HepG2 (cell line): Measurements from ENCODE around the gene BMP6. TPM values are rescaled to one million over a fixed set of nuclear protein-coding genes. Genes with fewer than 3 reads are reported as not detected.
A peak's percentile ranks its signal among the peaks of the same experiment; 100 is the strongest.

ENCODE experiments used
- AGO2 ChIP-seq: fragments of 200-400 bp; formaldehyde crosslinking; optimal IDR thresholded peaks from 2 replicates; pipeline ENCODE3; 2017; ENCODE audit warnings: mild to moderate bottlenecking, low read depth, low read length, moderate library complexity
- BRCA1 ChIP-seq: sonication (generic); formaldehyde crosslinking; IDR thresholded peaks from 2 replicates; pipeline ENCODE4 v1.4.0; 2020; ENCODE audit warnings: missing genetic modification reagents
- DMTF1 ChIP-seq: sonication (generic); formaldehyde crosslinking; IDR thresholded peaks from 2 replicates; pipeline ENCODE4 v1.4.0; 2020; ENCODE audit warnings: mild to moderate bottlenecking, missing genetic modification reagents
- FOXA3 ChIP-seq: IDR thresholded peaks from 2 replicates; pipeline ENCODE4 v1.6.1; 2016; ENCODE audit warnings: missing genetic modification reagents, missing compliant biosample characterization
- HNRNPK ChIP-seq: fragments of 200-400 bp; formaldehyde crosslinking; IDR thresholded peaks from 2 replicates; pipeline ENCODE4 v1.6.1; 2018; ENCODE audit warnings: low read length, low read depth, moderate library complexity, mild to moderate bottlenecking; ENCODE audit not compliant: poor library complexity, severe bottlenecking
- IKZF4 ChIP-seq: sonication (generic); formaldehyde crosslinking; IDR thresholded peaks from 2 replicates; pipeline ENCODE4 v1.5.1; 2020; ENCODE audit warnings: borderline replicate concordance, mild to moderate bottlenecking, low read depth, missing genetic modification reagents; ENCODE audit errors: not compliant biosample characterization
- MEIS2 ChIP-seq: sonication (generic); formaldehyde crosslinking; IDR thresholded peaks from 2 replicates; pipeline ENCODE4 v1.9.0; 2021; ENCODE audit warnings: mild to moderate bottlenecking, missing genetic modification reagents
- MLLT10 ChIP-seq: sonication (generic); formaldehyde crosslinking; IDR thresholded peaks from 2 replicates; pipeline ENCODE4 v1.4.0; 2020; ENCODE audit warnings: missing genetic modification reagents
- MTA1 ChIP-seq: sonication (generic); formaldehyde crosslinking; IDR thresholded peaks from 2 replicates; pipeline ENCODE4 v1.4.0; 2020; ENCODE audit warnings: missing genetic modification reagents, mild to moderate bottlenecking, borderline replicate concordance
- MYPOP ChIP-seq: sonication (generic); formaldehyde crosslinking; IDR thresholded peaks from 2 replicates; pipeline ENCODE4 v1.8.1; 2023; ENCODE audit warnings: mild to moderate bottlenecking, moderate library complexity, missing genetic modification reagents
- MZF1 ChIP-seq: sonication (generic); formaldehyde crosslinking; IDR thresholded peaks from 2 replicates; pipeline ENCODE4 v1.8.1; 2023; ENCODE audit warnings: mild to moderate bottlenecking, missing genetic modification reagents, borderline replicate concordance
- NFE2L1 ChIP-seq: sonication (generic); formaldehyde crosslinking; IDR thresholded peaks from 2 replicates; pipeline ENCODE4 v1.4.0; 2020; ENCODE audit warnings: missing genetic modification reagents, mild to moderate bottlenecking, borderline replicate concordance
- PAX8 ChIP-seq: sonication (generic); formaldehyde crosslinking; IDR thresholded peaks from 2 replicates; pipeline ENCODE4 v1.8.0; 2022; ENCODE audit warnings: mild to moderate bottlenecking, missing genetic modification reagents, borderline replicate concordance
- SOX13 ChIP-seq, 3 experiments: fragments of 450-650 bp in 1 of 3; sonication (generic) in 1 of 3; formaldehyde crosslinking in 1 of 3; IDR thresholded peaks in 2 of 3; conservative IDR thresholded peaks in 1 of 3; 2 replicates each; pipeline versions ENCODE4 v1.5.0 to v1.6.1; 2016 to 2020; ENCODE audit warnings: antibody characterized with exemption in 1 of 3, mild to moderate bottlenecking in 1 of 3, missing compliant biosample characterization in 1 of 3, missing genetic modification reagents in 1 of 3, moderate library complexity in 1 of 3
- SP4 ChIP-seq: sonication (generic); formaldehyde crosslinking; IDR thresholded peaks from 2 replicates; pipeline ENCODE4 v1.8.1; 2023; ENCODE audit warnings: mild to moderate bottlenecking, missing genetic modification reagents
- ZBTB10 ChIP-seq: sonication (generic); formaldehyde crosslinking; IDR thresholded peaks from 2 replicates; pipeline ENCODE4 v1.4.0; 2020; ENCODE audit warnings: missing genetic modification reagents, borderline replicate concordance
- ZNF451 ChIP-seq: sonication (generic); formaldehyde crosslinking; IDR thresholded peaks from 2 replicates; pipeline ENCODE4 v1.5.0; 2020; ENCODE audit warnings: mild to moderate bottlenecking, missing genetic modification reagents
- ZNF83 ChIP-seq: sonication (generic); formaldehyde crosslinking; IDR thresholded peaks from 2 replicates; pipeline ENCODE4 v1.4.0; 2020; ENCODE audit warnings: missing genetic modification reagents, mild to moderate bottlenecking, borderline replicate concordance
- polyA plus RNA-seq, 8 experiments: library from polyadenylated mRNA; depleted of rRNA in 3 of 8; stranded (reverse) in 7 of 8; unstranded in 1 of 8; fragments of >200 nt; fragmentation: Illumina TruSeq in 4 of 8; extraction: Trizol in 4 of 8; gene quantifications; 2 replicates each; pipeline versions ENCODE4 v1.2.1 to v1.2.3, GENCODE V29; 2011 to 2016; ENCODE audit warnings: low read depth in 4 of 8, missing spikeins in 1 of 8, mixed read lengths in 1 of 8; ENCODE audit not compliant: insufficient read depth in 1 of 8
- total RNA-seq, 5 experiments: library from RNA; depleted of rRNA; stranded (reverse); fragments of >200 nt; fragmentation: Illumina TruSeq; extraction: Trizol; gene quantifications; 2 replicates each; pipeline ENCODE4 v1.2.3, GENCODE V29; 2016; ENCODE audit warnings: low read depth in 1 of 5
- TF ChIP-seq, protein P1 (sequence below): IDR thresholded peaks from 2 replicates; pipeline ENCODE4 v1.6.1; 2016; ENCODE audit warnings: missing biosample characterization, missing genetic modification reagents, low read depth

The BMP6 gene
- total and polyA plus RNA-seq, 2 of the 13 experiments (the other 11 are each of a cell fraction or from before 2014, with no cell fraction given): 0.09 to 0.18 TPM

DNA sequence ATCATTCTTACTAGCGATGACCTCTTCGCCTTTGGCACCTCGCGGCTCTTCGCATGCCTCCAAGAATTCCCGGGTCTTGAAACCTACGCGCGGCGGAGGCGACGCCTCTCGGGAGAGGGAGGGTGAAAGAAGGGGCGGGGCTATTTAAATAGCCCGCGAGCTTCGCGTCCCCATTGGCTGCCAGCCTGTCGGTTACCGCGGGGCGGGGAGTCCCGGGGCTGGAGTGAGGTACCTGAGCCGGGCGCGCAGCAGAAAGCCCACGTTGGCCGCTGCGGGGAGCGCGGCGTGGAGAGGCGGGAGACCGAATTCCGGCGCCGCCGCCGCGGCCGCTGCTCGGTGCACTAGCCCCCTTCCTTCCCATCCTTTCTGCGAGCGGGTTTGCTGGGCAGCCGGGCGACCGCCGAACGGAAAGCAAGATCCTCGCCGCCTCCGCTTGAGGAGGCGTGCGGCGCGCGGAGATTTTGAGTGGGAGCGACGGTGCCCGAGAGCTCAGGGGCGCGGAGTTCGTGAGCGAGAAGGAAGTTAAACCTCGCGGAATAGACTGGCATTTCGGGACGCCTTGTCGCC lies at the start of gene BMP6 (continued):
- TF ChIP-seq ZBTB10 (CRISPR knock-in tag) (no peak), MTA1 (CRISPR knock-in tag) (no peak), HNRNPK (no peak), NFE2L1 (no peak), PAX8 (CRISPR knock-in tag) (0 out of 2 replicates have a peak, but pooled peaks have one; percentile 45), MEIS2 (CRISPR knock-in tag) (peak; percentile 25; the same call in 1 of the 2 replicates), DMTF1 (CRISPR knock-in tag) (no peak), MZF1 (CRISPR knock-in tag) (no peak), AGO2 (no peak), BRCA1 (CRISPR knock-in tag) (peak; percentile 49; the same call in 1 of the 2 replicates), IKZF4 (no peak), SP4 (CRISPR knock-in tag) (no peak), MLLT10 (CRISPR knock-in tag) (no peak), MYPOP (peak; percentile 58; the same call in 1 of the 2 replicates), ZNF83 (CRISPR knock-in tag) (no peak), FOXA3 (CRISPR knock-in tag) (no peak), ZNF451 (no peak), SOX13 (IDR thresholded peaks at IDR 0.05) (no peak), SOX13 (CRISPR knock-in tag; conservative IDR thresholded peaks at IDR 0.05 in 1 of 2, IDR thresholded peaks at IDR 0.05 in 1 of 2) (no peak)
- TF ChIP-seq, protein P1, sequence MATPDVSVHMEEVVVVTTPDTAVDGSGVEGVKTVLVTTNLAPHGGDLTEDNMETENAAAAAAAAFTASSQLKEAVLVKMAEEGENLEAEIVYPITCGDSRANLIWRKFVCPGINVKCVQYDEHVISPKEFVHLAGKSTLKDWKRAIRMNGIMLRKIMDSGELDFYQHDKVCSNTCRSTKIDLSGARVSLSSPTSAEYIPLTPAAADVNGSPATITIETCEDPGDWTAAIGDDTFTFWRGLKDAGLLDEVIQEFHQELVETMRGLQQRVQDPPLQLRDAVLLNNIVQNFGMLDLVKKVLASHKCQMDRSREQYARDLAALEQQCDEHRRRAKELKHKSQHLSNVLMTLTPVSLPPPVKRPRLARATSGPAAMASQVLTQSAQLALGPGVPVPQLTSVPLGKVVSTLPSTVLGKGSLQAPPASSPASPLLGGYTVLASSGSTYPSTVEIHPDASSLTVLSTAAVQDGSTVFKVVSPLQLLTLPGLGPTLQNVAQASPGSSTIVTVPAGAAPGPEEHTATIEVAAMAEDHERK (CRISPR knock-in tag): no peak
